KMS-11 (cell line): ENCODE results near the gene NCEH1.

Experiments
- H2AFZ ChIP-seq: fragments of 200-600 bp; sonication (generic); 2 replicates; pipeline ENCODE4 v1.6.1; 2016; ENCODE audit warnings: antibody characterized with exemption, mixed run types, low read depth
- H3K27ac ChIP-seq: fragments of 200-600 bp; sonication (generic); 2 replicates; pipeline ENCODE4 v1.6.1; 2016; ENCODE audit warnings: mild to moderate bottlenecking, mixed run types
- H3K27me3 ChIP-seq: fragments of 200-600 bp; sonication (generic); 2 replicates; pipeline ENCODE4 v1.6.1; 2017; ENCODE audit warnings: mild to moderate bottlenecking, low read depth, mixed run types, moderate library complexity; ENCODE audit not compliant: insufficient read depth
- H3K36me3 ChIP-seq: fragments of 200-600 bp; sonication (generic); 2 replicates; pipeline ENCODE4 v1.6.1; 2017; ENCODE audit warnings: mild to moderate bottlenecking, mixed run types; ENCODE audit not compliant: insufficient read depth
- H3K4me1 ChIP-seq: fragments of 200-600 bp; sonication (generic); 2 replicates; pipeline ENCODE4 v1.6.1; 2016; ENCODE audit warnings: mild to moderate bottlenecking, low read depth, mixed run types; ENCODE audit not compliant: poor library complexity, severe bottlenecking
- H3K4me2 ChIP-seq: fragments of 200-600 bp; sonication (generic); 2 replicates; pipeline ENCODE4 v1.7.0; 2016; ENCODE audit warnings: mild to moderate bottlenecking, mixed run types
- H3K4me3 ChIP-seq: fragments of 200-600 bp; sonication (generic); IDR thresholded peaks from 2 replicates; pipeline ENCODE4 v1.6.1; 2017; ENCODE audit warnings: low read depth, low read length, mixed read lengths; ENCODE audit not compliant: insufficient read depth
- H3K79me2 ChIP-seq: fragments of 200-600 bp; sonication (generic); 2 replicates; pipeline ENCODE4 v1.6.1; 2016; ENCODE audit warnings: low read depth, mixed run types; ENCODE audit not compliant: insufficient read depth
- H3K9ac ChIP-seq: fragments of 200-600 bp; sonication (generic); 2 replicates; pipeline ENCODE4 v1.6.1; 2016; ENCODE audit warnings: mild to moderate bottlenecking, mixed run types
- H4K20me1 ChIP-seq: fragments of 200-600 bp; sonication (generic); 2 replicates; pipeline ENCODE4 v1.6.1; 2016; ENCODE audit warnings: mild to moderate bottlenecking, mixed run types; ENCODE audit not compliant: insufficient read depth
- TF ChIP-seq, protein P1 (sequence below): fragments of 200-600 bp; sonication (generic); conservative IDR thresholded peaks from 2 replicates; pipeline ENCODE4 v1.6.1; 2017; ENCODE audit warnings: low read depth, mild to moderate bottlenecking, antibody characterized with exemption, low read length, moderate library complexity, mixed read lengths

NCEH1 gene

DNA sequence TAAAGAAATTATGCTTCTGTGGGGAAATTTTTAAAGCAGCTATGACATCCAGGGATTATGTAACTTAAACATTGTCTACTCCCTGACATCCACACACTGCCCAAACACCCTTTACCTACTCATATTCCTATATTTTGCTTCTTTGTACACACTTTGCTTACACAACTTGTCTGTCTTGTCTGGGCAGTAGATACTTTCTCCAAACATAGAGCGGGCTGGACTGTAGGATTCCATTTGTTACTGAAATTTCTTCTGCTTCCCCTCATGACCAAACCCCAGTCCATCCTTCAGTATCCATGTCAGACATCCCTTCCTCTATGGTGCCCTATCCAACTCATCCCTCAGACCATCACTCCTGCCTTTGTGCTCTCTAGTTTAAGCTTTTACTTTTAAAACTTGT lies 19.9 kb downstream of the NCEH1 start:
- H3K27ac ChIP-seq: no peak overlapping the region
- no peak overlapping the region for H2AFZ ChIP-seq
- no peak overlapping the region for H3K4me2 ChIP-seq
- H3K27me3 ChIP-seq: no peaks in the 10 kb centered on the region
- H4K20me1 ChIP-seq: no peaks in the 10 kb centered on the region
- no peaks in the 10 kb centered on the region for H3K36me3 ChIP-seq
- TF ChIP-seq, protein P1, sequence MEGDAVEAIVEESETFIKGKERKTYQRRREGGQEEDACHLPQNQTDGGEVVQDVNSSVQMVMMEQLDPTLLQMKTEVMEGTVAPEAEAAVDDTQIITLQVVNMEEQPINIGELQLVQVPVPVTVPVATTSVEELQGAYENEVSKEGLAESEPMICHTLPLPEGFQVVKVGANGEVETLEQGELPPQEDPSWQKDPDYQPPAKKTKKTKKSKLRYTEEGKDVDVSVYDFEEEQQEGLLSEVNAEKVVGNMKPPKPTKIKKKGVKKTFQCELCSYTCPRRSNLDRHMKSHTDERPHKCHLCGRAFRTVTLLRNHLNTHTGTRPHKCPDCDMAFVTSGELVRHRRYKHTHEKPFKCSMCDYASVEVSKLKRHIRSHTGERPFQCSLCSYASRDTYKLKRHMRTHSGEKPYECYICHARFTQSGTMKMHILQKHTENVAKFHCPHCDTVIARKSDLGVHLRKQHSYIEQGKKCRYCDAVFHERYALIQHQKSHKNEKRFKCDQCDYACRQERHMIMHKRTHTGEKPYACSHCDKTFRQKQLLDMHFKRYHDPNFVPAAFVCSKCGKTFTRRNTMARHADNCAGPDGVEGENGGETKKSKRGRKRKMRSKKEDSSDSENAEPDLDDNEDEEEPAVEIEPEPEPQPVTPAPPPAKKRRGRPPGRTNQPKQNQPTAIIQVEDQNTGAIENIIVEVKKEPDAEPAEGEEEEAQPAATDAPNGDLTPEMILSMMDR: no peak
- no peak overlapping the region for H3K9ac ChIP-seq
- H3K79me2 ChIP-seq: no peaks in the 10 kb centered on the region
- H3K4me1 ChIP-seq: peaks cover 41% of the 10 kb centered on the region
- H3K4me3 ChIP-seq: no peak overlapping the region

DNA sequence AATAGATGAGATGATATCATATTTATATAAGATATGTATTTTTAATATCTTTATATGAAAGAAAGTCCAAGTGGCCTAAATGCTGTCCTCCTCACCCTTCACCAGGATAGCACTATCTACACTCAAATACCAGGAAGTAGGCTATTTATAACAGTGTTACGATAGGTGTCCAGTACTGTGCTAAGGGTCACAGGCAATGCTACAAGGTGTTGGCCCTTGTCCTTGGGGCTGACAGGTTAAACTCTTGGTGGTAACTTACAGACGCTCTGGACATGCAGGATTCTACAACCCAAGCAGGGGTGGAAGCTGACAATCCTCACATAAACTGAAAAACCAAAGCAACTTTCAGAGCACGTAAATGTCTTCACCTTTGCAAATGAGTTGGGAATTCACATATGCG lies 22.3 kb downstream of the NCEH1 start:
- H3K9ac ChIP-seq: no peak overlapping the region
- H3K27me3 ChIP-seq: no peaks in the 10 kb centered on the region
- H3K4me2 ChIP-seq: no peak overlapping the region
- H3K79me2 ChIP-seq: no peaks in the 10 kb centered on the region
- H3K27ac ChIP-seq: no peak overlapping the region
- TF ChIP-seq, protein P1: no peak
- H3K4me3 ChIP-seq: no peak overlapping the region
- H4K20me1 ChIP-seq: no peaks in the 10 kb centered on the region
- H2AFZ ChIP-seq: no peak overlapping the region
- peaks cover 41% of the 10 kb centered on the region for H3K4me1 ChIP-seq
- H3K36me3 ChIP-seq: no peaks in the 10 kb centered on the region

DNA sequence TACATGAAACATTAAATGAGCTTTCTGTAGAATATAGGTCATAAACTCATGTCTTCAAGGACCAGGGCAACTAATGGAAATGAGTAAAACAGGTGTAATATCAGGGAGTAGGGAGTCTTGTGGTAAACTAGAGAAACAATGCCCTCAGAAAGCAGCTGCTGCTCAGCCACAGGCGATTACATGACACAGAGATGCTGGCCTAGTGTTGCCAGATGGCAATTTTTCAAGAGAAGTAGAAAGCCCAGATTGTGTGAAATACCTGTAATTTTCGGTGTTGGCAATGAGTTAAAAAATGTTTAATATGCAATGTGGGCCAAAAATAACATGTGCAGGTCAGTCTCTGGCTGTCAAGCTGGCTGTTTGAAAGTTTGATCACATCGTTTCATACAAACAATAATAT lies 23.4 kb downstream of the NCEH1 start:
- Histone ChIP-seq H3K4me3 (no peak overlapping the region), H3K27ac (no peak overlapping the region), H3K4me1 (peaks cover 31% of the 10 kb centered on the region), H3K79me2 (no peaks in the 10 kb centered on the region), H3K36me3 (no peaks in the 10 kb centered on the region), H3K9ac (no peak overlapping the region), H3K27me3 (no peaks in the 10 kb centered on the region), H3K4me2 (peak overlapping the region; percentile 16), H4K20me1 (no peaks in the 10 kb centered on the region), H2AFZ (no peak overlapping the region)
- TF ChIP-seq, protein P1: no peak

DNA sequence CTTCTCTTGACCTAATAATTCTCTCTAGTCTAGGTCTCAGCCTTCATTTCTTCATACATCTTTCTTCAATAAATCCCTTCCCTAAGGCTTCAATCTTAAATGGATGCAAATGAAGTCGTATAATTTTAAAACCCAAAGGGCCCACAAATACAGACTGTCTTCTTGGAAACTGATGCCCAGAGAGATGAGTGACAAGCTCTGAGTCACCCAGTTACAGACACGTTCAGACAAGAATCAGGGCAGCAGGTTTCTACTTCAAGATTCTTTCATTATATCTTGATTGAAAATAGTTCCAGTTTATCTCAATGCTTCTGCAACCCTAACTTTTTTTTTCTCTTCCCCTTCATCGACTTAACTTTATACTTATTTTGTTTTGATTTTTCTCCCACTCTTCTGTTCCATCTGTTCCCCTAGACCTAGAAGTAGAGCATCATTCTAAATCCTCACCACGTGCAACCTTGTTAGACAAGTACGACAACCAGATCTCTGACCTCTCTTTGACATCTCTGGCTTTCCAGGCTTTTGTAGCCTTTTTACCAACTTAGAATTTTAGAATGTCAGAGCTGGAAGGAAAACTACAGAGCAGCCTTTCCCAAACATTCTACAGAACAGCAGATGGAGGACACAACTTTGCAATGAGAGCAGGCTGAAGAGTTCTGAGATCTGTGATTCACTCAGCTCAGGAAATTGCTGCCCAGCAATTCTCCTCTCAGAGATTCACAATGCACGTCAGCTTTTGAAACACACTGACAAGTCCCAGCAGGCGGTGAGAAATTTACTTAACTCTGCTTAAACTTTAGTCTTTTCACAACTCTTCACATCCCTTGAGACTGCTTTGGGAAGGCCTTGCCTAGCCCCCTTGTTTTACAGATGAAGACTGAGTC lies 25.3 kb downstream of the NCEH1 start:
- no peak overlapping the region for H3K27ac ChIP-seq
- no peak overlapping the region for H3K4me3 ChIP-seq
- no peak overlapping the region for H3K9ac ChIP-seq
- peaks cover 19% of the 10 kb centered on the region for H3K4me1 ChIP-seq
- H4K20me1 ChIP-seq: no peaks in the 10 kb centered on the region
- no peaks in the 10 kb centered on the region for H3K79me2 ChIP-seq
- TF ChIP-seq, protein P1: no peak
- H2AFZ ChIP-seq: no peak overlapping the region
- H3K4me2 ChIP-seq: no peak overlapping the region
- H3K36me3 ChIP-seq: no peaks in the 10 kb centered on the region
- H3K27me3 ChIP-seq: no peaks in the 10 kb centered on the region
